ENCODE measurements around the gene TMC6.
"Not testable (repeated sequence)": the region's sequence is repeated elsewhere in the genome, so short reads cannot be mapped to it uniquely, and the experiment has no call there.

Gene TMC6

GRCh38 chr17:78154903-78155811, 26.6 kb upstream of the TMC6 start:
- no peak for DNase-seq

GRCh38 chr17:78151514-78152008, 23.0 kb upstream of the TMC6 start:
- DNase-seq = no peak

GRCh38 chr17:78148286-78149016, 19.9 kb upstream of the TMC6 start:
- no peak for DNase-seq

GRCh38 chr17:78147315-78147998, 18.9 kb upstream of the TMC6 start:
- no peak for DNase-seq

GRCh38 chr17:78146881-78147280, 18.3 kb upstream of the TMC6 start:
- DNase-seq = no peak

- DNase-seq = no peak
These were observed 17.9 kb upstream of the TMC6 start for GRCh38 chr17:78146471-78146869.

GRCh38 chr17:78144736-78145641, 16.4 kb upstream of the TMC6 start:
- no peak for DNase-seq

- DNase-seq = no peak
These were observed 15.7 kb upstream of the TMC6 start for GRCh38 chr17:78144147-78144719.

- no peak for DNase-seq
These were observed 14.9 kb upstream of the TMC6 start for GRCh38 chr17:78143214-78144146.

GRCh38 chr17:78142119-78142861, 13.7 kb upstream of the TMC6 start:
- no peak for DNase-seq

GRCh38 chr17:78141437-78142118, 13.0 kb upstream of the TMC6 start:
- no peak for DNase-seq

GRCh38 chr17:78140169-78141051, 11.9 kb upstream of the TMC6 start:
- peak; percentile 74 to 87 (median 83) for DNase-seq

- not testable (repeated sequence) for DNase-seq
These were observed 11.3 kb upstream of the TMC6 start for GRCh38 chr17:78139861-78140168.

- no peak for DNase-seq
These were observed 9.9 kb upstream of the TMC6 start for GRCh38 chr17:78138204-78139060.

GRCh38 chr17:78137392-78138203, 9.0 kb upstream of the TMC6 start:
- peak in 2 of 4 experiments; percentile 31 to 54 for DNase-seq

- DNase-seq = no peak
These were observed 7.4 kb upstream of the TMC6 start for GRCh38 chr17:78135858-78136500.

Data from activated naive CD4-positive, alpha-beta T cell (primary cell).